GM21717 (cell line): ENCODE results near the gene PLEKHO2.

Experiments
- ATAC-seq: cut with Tn5 transposase; IDR thresholded peaks from one replicate; pipeline ENCODE4 v1.9.1; 2021; ENCODE audit warnings: mild to moderate bottlenecking, moderate library complexity; ENCODE audit not compliant: unreplicated experiment

PLEKHO2 gene

DNA sequence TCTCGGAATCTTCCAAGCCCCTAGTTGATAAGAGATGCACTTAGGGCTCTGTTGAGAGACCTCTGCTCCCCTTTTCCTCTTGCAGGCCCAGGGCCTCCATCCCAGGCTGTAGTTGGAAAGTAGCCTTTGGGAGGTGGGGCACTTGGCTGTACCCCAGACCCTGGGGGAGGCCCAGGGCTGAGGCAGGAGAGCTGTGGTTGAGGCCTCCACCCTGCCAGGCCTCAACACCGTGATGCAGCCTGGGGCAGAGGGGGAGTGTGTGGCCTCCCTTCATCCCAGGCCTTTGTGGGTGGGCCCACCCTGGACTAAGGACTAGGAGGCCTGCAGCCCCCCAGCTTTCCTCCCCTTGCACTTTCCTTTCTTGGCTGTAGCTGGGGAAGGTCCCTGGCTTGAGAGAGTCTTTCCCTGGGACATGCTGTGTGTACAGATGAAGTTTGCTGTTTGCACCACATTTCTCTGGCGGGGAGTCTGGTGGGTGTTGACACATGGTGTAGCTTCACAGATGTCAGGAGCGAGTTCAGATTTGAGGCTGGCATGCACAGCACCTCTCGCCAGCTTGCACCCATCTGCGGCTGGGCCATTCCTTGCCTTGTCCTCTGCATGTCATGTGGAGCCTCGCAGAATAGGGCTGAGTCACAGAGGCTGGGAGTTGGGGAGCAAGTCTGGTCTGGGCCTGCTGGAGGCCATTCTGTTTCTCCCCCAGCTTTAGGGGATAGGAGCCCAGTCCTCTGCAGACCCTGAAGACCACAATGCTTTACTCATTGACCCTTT, 13.7 kb downstream of the PLEKHO2 start:
- no peak for ATAC-seq

DNA sequence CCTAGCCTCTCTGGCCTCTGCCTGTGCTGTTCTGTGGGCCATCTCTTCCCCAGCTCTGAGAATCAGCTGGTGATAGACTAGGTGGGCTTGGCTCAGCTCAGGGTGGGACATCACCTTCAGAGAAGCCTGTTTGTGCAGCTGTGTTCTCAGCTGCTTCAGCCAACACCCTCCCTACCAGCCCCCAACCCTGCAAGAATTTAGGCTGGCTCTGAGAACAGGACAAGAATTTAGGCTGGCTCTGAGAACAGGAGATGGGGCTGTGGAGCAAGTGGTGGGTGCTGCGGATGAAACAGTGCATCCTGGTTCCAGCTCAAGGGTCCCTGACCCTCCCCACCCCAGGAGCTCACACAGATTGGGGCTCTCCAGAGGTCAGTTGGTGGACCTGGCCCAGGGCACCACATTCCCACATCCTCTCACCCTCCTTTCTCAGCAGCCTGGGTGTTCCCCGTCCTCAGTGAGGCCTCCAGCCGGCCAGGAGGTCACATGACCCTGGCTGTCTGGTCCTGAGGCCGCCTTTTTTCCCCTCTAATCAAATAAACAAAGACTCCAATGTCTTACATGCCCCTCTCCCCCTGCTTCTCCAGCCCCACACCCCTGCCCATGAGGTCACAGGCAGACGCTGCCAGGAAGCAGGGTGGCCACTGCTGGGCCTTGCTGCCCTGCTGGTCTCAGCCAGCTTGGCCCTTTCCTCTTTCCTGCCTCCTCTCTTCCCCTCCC, 14.9 kb downstream of the PLEKHO2 start:
- ATAC-seq: no peak

DNA sequence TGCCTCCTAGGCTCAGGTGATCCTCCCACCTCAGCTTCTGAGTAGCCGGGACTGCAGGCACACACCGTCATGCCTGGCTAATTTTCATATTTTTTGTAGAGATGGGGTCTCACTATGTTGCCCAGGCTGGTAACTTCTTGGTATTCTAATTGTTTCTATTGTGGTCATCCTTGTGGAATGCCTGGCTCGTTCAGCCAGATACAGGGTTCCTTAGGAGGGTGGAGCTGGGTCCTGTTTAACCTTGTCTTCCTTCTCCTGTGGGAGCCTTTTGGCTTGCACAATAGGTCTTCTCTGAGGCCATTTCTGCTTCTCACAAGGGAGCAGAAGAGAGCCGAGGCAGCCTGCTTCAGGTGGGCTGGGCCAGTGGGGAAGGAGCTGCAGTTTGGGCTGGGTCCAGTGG, 15.7 kb downstream of the PLEKHO2 start:
- no peak for ATAC-seq

DNA sequence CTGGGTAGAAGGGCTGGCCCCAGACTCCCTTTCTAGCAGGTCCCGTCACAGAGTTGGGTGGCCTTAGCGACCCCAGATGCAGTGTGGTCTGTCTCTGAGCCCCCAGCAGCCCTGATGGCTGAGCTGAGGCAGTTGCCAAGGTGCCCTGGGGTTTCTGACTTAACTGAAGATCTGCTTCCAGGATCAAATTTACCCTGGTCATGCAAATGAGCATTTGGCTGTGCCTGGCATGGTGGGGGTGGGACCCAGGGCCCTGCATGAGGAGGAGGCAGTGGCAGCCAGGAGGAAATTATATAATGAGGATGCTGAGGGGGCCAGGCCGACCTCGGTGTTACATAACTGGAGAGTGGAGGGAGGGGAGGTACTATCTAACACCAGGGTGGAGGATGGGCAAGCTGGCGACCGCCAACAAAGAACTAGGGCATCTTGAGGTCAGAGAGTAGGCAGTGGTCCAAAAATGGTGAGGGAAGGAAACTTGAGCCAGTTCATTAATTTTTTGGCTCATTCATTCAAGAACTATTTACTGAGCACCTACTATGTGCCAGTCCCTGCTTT, 16.4 kb downstream of the PLEKHO2 start:
- ATAC-seq: no peak

DNA sequence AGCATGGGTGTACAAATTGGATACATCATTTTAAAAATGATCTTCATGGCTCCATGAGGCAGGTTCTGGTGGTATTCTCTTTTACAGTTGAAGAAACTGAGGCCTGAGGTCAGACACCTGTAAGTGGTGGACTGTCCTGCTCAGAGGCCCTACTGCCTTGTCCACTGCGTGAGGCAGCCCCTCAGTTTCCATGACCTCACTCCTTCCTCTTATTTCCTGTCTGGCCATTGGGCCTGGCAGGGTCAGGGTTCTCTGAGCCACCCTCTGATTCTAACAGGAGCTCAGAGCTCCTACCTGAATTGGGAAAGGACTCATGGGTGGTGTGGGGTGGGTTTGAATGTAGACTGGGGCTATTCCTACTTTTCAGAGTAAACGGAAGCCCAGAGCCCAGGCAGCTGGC, 17.5 kb downstream of the PLEKHO2 start:
- no peak for ATAC-seq

DNA sequence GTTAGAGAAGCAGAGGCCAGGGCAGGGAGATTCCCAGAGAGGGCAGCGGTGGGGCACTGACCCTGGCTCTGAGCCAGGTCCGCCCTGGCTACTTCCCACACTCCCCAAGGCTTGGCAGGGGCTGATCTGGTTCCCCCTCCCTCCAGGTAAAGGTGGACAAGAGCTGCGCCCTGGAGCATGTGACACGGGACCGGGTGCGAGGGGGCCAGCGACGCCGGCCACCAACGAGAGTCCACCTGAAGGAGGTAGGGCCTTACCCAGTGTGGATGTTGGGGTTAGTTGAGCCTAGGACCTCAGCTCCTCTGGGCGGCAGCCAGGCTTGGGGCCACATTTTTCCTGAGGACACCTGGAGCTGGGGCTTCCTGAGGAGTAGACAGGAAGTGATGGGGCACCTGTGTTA, 19.6 kb downstream of the PLEKHO2 start:
- ATAC-seq: no peak

DNA sequence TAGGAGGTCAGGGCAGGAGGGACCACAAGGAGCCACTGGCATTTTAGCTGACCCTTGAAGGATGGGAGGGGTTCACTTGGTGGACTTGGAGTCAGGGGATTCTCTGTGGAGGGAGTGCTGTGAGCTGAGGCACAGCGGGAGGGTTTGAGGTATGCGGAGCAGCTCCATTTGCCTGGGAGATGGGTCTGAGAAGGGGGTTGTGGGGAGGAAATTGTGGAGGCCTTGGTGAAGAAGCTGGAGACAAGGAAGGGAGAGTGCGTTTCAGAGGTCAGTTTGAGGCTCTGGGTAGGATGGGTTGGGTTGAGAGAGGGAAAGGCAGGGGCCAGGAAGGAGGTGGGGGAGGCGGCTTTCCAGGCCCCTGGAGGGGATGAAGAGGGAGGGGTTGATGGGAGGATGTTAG, 20.2 kb downstream of the PLEKHO2 start:
- ATAC-seq: no peak

DNA sequence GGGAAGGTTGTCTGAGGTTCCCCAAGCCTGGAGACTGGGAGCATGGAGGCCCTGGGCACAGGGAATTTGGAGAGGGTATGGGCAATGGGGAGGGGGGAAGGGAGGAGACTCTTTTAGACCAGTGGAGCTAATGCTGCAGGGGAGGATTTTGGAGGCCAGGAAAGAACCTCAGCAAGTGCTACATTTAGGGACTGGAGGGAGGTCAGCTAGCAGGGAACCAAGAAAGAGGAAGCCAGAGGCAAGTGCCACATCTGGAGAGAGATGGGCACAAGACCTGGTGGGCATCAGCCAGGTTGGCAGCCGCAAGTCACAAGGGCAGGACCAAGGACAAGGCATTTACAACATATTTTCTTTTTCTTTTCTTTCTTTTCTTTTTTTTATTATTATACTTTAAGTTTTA, 20.7 kb downstream of the PLEKHO2 start:
- ATAC-seq: no peak

DNA sequence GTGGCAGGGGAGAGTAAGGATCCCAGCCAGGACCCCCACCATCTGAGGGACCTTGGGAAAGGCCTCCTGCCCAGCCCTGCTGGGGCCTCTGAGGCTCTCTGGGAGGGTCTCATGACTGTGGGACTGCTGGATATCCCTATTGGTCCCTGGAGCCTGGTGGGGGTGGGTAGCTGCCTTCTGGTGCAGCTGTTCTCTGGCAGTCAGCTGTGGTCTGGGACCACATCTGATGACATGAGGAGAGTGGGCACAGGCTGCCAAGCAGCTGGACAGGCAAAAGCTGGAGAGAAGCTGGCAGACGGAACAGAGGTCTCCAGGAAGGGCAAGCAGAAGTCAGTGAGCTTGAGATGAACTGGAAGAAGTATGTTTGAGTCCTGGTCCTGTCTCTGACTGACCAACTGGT, 22.4 kb downstream of the PLEKHO2 start:
- no peak for ATAC-seq

DNA sequence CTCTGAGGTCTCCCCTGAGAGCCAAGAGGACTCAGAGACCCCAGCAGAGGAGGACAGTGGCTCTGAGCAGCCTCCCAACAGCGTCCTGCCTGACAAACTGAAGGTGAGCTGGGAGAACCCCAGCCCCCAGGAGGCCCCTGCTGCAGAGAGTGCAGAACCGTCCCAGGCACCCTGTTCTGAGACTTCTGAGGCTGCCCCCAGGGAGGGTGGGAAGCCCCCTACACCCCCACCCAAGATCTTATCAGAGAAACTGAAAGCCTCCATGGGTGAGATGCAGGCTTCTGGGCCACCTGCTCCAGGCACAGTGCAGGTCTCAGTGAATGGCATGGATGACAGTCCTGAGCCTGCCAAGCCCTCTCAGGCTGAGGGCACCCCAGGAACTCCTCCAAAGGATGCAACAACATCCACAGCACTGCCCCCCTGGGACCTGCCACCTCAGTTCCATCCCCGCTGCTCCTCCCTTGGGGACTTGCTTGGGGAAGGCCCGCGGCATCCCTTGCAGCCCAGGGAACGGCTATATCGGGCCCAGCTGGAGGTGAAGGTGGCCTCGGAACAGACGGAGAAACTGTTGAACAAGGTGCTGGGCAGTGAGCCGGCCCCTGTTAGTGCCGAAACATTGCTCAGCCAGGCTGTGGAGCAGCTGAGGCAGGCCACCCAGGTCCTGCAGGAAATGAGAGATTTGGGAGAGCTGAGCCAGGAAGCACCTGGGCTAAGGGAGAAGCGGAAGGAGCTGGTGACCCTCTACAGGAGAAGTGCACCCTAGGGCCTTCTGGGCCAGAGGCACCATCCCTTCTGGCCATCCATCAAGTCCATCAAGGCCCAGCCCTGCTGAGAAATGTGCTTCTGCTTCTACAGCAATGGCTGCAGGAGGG, 23.6 kb downstream of the PLEKHO2 start:
- no peak for ATAC-seq

DNA sequence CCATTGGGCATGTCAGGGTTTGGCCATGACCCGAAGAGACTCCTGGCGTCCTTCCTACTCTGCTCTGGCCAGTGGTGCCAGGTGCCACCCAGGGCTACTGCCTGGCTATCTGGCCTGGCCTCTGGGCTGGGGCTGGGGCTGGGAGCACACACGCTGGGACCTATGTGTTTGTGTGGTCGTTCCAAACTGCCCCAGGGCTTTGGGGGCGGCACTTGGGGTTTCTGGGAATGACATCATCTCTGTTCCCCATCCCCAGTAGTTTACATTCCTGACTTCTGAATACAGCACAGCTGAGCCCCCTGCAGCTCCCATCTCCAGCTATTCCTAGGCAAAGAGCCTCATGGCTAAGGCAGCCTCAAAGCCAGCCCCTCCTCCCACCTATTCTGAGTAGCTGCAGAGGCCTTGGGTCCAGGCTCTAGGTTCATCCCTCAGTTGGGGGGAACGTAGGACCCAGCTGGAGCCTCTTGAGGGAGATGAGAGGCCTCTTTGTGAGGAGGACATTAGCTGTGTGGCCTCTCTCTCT, 24.3 kb downstream of the PLEKHO2 start:
- ATAC-seq: no peak

DNA sequence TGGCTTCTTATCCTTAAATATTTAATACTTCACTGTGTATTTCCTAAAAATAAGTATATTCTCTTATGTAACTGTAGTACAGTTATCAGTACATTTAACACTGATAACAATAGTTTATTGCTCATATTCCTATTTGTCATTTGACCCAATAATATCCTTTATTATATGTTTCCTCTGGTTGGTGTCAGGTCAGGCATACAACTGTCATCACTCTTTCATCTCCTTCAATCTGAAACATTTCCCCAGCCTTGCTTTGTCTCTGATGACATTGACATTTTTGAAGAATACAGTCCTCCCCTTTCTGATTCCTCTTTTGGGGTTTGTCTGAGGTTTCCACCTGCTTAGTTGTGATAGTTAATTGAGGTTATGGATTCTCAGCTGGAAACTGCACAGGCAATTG, 27.8 kb downstream of the PLEKHO2 start:
- ATAC-seq: no peak

DNA sequence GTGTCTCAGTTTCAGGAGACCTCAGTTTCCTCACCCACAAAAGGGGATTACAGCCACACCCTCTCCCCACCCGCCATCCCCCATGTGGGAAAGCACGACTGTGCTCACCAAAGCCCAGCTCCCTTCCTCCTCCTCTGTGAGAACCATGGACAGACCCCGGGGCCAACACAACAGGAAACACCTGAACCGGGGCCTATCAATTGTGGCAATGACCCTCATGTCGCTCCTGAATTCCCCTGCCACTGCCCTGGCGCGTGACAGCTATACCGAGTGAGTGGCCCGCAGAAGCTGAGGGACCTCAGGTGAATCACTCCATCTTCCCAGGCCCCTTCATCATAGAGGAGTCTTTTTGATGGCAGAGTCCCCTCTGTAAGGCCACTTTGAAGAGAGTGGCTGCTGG, 28.6 kb downstream of the PLEKHO2 start:
- no peak for ATAC-seq

DNA sequence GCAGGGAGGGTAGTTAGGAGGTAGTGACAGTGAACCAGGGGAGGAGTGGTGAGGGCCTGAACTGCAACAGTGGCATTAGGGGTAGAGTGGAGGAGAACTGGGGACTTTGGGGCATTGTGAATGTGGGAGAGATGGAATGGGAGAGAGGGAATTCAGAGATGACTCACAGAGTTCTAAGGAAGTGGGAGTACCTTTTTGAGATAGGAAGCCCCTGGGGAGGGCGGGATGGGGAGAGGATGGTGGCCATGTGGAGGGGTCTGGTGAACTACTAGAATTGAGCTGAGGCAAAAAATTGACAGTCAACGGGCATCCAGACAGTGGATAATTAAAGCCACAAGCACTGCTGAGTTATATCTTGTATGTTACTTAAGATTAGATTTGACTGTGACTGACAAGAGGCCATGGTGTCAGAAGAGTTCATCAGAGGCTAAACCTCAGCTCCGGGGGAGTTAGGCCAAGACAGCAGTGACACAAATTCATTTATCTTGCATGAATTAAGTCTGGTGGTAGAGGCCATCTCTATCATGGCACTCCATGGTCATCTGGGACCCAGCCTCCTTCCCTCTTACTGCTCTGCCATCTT, 34.0 kb downstream of the PLEKHO2 start:
- no peak for ATAC-seq

DNA sequence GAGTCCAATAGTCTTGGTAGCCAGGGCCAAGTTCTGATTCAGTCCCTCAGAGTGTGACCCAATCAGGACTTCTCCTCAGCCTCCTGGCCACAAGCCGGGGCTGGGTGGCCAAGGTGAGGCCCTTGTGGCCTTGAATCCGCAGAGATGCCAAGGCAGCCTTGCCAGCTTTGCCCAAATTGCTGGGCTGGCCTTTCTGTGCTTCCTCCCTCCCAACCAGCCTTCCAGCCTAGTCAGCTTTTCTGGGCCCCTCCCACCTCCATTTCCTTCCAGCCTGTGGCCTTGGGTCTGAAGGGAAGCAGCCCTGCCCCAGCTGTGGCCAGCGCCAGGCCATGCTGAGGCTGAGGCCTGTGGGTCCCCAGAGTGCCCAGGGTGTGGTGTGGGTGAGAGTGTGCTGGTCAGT, 35.7 kb downstream of the PLEKHO2 start:
- no peak for ATAC-seq

DNA sequence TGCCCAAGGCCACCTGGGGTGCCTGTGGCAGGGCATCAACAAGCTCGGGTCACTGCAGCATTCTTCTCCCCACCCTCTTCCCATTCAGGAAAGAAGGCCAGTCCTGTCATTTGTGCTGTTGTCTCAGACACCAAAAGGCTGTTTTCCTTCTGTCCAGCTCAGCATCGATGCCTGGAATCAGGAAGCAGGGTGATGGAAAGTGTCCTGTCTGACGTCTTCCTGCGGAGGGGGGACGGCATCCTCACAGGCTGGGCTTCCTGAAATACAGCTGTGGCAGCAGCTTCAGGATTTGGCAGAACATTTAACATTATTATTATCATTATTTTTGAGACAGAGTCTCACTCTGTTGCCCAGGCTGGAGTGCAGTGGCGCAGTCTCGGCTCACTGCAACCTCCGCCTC, 37.0 kb downstream of the PLEKHO2 start:
- no peak for ATAC-seq

DNA sequence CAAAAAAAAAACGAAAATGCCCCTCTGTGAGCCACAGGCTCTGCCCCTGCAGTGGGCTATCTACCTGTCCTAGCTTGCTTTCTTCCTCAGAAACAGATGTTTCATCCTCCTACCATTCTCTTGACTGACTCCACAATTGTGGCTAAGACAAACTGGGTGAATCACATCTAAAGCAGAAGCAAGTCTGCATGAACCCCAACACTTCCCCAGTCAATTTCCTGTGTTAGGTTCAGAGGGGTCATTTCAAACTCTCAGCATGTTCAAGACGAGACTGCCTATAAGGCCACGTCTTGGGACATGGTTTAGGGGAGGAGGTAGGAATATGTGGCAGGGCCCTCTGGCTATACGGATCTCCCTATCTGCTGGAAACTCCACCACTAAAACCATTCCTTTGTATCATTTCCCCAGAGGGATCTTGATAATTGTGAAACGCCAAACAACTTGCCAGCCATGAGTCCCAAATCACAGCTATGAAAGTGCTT, 41.4 kb downstream of the PLEKHO2 start:
- ATAC-seq: no peak

DNA sequence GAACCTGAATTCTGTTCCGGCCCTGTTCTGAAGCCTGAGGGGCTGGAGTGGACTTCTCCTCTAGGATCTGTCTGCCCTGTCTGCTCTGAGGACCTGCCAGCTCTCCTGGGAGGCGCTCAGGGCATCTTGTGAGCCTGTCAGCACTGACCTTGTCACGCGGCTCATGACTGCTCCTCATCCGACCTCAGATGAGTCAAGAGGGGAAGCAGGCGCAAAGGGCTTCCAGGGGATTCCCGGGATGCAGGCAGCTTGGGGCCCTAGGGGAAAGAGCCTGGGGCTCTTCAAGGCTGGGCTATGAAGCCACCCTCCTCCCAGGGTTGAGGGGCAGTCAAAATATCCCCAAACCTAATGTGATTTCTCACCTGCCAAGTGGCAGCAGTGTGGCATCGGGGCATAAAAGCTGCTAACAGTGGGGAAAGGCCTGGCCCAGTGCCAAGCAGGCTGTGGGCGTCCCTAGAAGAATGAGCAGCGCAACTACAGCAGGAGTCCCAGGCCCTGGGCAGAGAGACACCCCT, 42.3 kb downstream of the PLEKHO2 start:
- peak; percentile 49 for ATAC-seq

DNA sequence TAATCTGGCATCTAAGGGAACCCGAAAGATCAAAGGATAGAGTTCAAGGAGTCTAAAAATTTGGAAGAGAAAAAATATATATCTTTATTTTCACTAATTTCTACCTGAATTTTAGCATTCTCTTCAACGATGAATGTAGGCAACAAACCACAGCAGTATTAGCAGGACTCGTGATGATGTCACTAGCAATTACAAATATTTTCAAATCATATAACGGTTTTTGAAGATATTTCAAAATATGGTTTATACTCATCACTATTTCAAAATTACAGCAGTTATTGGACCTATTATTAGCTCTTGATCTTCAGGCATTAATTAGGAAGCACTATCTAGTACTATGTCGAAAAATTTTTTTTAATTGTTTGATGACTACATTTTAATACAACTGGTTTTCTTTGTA, 43.0 kb downstream of the PLEKHO2 start:
- ATAC-seq: no peak

DNA sequence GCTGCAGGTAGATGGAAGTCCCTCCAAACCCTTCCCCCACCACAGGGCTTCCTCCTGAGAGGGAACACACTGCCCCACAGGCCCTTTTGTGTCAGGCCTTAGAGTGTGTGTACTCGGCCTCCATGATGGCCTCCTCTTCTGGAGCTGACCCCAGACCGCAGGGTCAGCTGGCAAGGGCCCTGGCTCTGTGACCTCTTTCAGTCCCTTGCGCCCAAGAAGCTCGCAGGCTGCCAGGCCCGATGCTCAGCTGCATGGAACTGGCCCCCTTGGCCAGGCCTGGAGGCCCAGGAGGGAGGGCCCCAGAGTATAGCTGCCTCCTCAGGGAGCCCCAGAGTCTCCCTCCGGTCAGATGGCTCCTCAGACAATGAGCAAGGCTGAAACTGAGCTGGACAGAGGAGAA, 46.6 kb downstream of the PLEKHO2 start:
- no peak for ATAC-seq
